Urothelium cell line (cell line): ENCODE data around the gene SLC25A42.
"Not testable (repeated sequence)": the region's sequence is repeated elsewhere in the genome, so short reads cannot be mapped to it uniquely, and the experiment has no call there.

Experiments
- DNase-seq: peaks from one replicate; pipeline ENCODE4 v3.0.0; 2011; ENCODE audit warnings: low spot score, mixed read lengths
- FAIRE-seq: peaks from 2 replicates; lab custom pipeline; 2011; peaks lifted over from hg19 to GRCh38; lab: Jason Lieb, UNC

The SLC25A42 gene

DNA sequence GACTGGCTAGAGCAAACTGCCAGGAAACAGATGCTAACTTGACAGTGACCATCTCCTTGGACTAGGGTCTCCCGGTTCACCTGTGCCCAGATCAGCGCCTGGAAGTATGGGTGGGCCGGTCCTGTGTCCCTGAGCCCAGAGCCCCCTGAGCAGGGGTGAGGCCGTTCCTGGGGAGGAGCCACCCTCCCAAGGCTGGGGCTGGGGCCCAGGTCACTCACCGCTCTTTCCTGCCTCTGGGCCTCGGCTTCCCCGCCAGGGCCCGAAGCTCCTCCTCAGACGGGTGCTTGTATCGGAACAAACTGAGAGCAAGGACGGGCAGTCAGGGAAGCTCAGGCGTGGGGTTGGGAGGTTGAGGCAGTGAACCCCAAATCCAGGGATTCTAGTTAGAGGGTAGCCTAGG is 69.1 kb downstream of the SLC25A42 start:
- FAIRE-seq (no peak), DNase-seq (no peak)

- FAIRE-seq: no peak
- DNase-seq: no peak
Observed at GRCh38 chr19:19133985-19134384, 70.2 kb downstream of the SLC25A42 start.

DNA sequence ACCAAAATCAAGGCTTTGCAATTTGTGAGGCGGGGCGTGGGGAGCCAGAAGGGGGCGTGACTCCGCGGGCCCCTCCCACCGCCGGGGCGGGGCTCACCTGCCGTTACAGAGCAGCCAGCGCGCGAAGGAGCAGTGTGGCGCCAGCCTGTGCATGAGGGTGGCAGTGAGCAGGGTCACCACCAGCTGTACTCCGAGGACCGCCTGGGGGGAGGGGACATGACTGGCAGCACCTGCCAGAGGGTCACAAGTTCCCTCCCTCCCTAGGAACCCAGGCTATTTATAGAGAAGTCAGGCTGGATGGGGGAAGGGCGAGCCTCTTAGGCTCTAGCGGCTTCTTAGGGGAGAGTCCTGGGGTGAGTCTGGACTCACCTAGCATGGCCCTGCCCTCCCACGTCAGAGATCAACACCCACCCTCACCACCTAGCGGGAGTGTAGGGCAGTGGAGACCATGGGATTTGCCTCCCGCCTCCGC is 70.9 kb downstream of the SLC25A42 start:
- FAIRE-seq (no peak), DNase-seq (no peak)

GRCh38 chr19:19135713-19136112 is 71.9 kb downstream of the SLC25A42 start:
- not testable (repeated sequence) for FAIRE-seq, DNase-seq

DNA sequence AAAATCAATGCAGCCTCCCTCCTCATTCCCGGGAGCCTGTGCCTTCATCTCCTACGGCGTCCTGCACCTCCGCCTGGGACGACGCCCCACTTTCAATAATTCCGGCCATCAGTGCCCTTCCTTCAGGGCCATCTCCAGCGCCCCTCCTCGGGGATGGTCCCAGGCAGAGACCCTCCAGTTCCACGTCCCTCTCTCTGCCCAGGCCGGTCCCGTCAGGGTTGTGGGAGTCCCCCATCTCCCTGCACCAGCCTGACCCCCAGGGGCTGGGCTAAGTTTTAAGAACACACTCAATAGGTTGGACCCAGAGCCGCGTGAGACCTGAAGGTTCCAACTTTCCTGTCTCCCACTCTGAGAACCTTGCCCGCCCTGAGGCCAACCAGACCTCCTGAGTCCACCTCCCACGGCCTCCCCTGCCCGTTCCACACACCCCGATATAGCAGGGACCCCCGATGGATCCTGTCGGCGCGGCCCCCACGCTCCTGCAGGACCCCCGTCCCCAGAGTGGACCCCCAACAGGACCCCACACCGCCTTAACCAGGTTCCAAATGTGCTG is 73.8 kb downstream of the SLC25A42 start:
- DNase-seq: no peak
- FAIRE-seq: no peak

- DNase-seq: peak; percentile 98
- no peak for FAIRE-seq
Observed at GRCh38 chr19:19138109-19138981, 74.6 kb downstream of the SLC25A42 start, which contains the start of gene TMEM161A. Gene TMEM161A, minus strand, starts transcription at chr19:19138478. Its CDS starts 50 bp downstream, at chr19:19138428.

- no peak for FAIRE-seq
- no peak for DNase-seq
Observed at GRCh38 chr19:19139876-19140229, 76.1 kb downstream of the SLC25A42 start.

DNA sequence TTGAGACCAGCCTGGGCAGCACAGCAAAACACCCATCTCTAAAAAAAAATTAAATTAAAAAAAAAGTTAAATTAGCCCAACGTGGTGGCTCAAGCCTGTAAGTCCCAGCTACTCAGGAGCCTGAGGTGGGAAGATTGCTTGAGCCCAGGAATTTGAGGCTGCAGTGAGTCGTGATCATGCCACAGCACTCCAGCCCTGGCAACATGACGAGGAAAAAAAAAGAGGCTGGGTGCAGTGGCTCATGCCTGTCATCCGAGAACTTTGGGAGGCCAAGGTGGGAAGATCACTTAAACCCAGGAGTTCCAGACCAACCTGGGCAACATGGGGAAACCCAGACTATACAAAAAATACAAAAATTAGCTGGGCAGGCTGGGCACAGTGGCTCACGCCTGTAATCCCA is 76.7 kb downstream of the SLC25A42 start:
- DNase-seq (no peak), FAIRE-seq (no peak)

DNA sequence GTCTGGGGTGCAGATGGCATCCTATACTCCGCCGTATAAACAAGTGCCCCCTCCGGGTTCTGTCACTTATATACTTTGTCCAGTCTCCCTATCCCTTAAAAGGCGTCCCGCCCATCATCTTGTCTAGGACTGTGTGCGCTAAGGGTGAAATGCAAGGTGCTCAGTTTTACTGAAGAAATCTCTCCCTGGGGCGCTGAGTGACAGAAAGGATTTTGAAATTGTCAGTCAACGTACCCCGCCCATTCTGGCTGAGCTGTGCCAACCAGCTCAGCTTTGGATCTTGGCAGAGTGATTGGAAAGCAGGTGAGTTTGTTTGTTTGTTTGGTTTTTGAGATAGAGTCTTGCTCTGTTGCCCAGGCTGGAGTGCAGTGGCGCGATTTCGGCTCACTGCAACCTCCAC is 78.6 kb downstream of the SLC25A42 start:
- DNase-seq (no peak), FAIRE-seq (no peak)

DNA sequence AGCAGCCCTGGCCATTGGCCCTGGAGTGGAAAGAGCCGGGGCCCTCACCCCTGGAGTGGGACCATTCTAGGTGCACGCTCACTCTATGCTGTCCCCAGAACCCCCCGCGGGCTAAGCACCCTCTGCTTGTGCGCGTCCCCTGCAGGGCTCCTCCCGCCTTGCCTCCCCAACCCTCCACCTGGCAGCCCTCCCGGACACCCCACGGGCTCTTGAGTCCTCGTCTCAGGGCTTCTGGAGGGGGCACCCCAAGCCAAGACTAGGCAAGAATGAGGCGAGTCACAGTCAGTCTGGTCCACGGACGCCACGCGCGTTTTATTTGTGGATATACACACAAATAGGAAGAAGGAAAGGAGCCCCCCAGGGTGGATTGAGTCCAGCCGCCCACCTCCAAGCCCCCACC is 81.5 kb downstream of the SLC25A42 start:
- no peak for FAIRE-seq
- DNase-seq: no peak

GRCh38 chr19:19145684-19146608 is 82.2 kb downstream of the SLC25A42 start:
- FAIRE-seq: no peak
- DNase-seq: peak; percentile 66

GRCh38 chr19:19146865-19147264 is 83.1 kb downstream of the SLC25A42 start:
- no peak for DNase-seq
- no peak for FAIRE-seq

DNA sequence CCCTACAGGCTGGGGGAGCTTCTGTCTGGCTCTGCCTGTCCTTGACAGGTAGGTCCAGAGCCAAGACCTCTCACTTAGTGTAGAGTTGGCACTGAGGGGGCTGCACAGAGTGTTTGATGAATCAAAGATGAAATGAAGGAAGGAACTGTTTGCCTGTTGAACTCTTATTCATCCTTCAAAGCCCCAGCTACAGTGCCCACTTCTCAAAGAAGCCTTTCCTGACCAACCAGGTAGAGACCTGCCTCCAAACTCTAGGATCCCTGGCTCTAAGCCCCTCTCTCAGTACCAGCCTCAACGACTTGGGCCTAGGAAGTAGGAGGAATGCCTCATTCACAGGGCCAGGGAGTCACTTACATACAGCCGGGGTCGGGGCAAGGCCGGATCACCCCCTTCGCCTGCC is 83.5 kb downstream of the SLC25A42 start:
- FAIRE-seq (no peak), DNase-seq (no peak)

- not testable (repeated sequence) for DNase-seq, FAIRE-seq
Observed at GRCh38 chr19:19148504-19148903, 84.7 kb downstream of the SLC25A42 start.

GRCh38 chr19:19149435-19149834 is 85.6 kb downstream of the SLC25A42 start:
- FAIRE-seq (no peak), DNase-seq (no peak)

- no peak for DNase-seq
- no peak for FAIRE-seq
Observed at GRCh38 chr19:19151418-19151817, 87.6 kb downstream of the SLC25A42 start.

- DNase-seq: no peak
- no peak for FAIRE-seq
Observed at GRCh38 chr19:19152668-19153384, 89.0 kb downstream of the SLC25A42 start.

DNA sequence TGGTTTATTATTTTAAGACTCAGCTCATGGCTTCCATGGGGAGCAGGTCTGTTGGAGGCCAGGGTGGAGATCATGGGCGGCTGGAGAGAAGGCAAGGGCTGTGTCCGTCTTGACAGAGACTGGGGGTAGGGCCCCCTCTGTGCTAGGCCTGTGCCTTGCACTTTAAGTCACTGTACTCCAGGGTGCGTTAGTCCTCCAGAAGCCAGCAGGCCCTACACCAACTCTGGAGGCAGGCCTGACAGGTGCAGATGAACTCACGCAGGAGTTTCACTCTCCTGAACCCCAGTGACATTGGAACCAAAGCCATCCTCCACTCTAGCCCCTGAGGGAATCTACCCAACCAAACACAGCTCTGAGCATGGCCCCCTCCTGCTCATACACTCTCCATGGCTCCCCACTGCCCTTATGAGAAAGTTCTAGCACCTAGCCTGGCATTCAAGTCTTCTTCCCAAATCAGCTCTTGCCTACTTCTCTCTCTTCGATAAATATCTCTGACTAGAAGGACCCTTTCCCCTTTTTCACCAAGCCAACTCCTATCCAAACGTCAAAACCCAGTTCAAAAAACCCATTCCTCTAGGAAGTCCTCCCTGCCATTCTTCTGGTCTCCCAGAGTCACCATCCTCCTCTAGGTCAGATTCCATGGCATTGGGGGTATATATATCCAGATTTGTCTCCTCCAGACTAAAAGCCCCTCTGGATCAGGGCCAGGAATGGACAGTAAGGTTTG is 91.1 kb downstream of the SLC25A42 start:
- DNase-seq (no peak), FAIRE-seq (no peak)

- no peak for DNase-seq
- FAIRE-seq: no peak
Observed at GRCh38 chr19:19155495-19156219, 91.9 kb downstream of the SLC25A42 start.
